ENCODE results near the gene COTL1.
"Not testable (repeated sequence)": the region's sequence is repeated elsewhere in the genome, so short reads cannot be mapped to it uniquely, and the experiment has no call there.

Gene COTL1

GRCh38 chr16:84563064-84563715, 54.7 kb downstream of the COTL1 start:
- in situ Hi-C loops (cut with HindIII; ENCODE audit: low pct_ligation_motif_present, low pct_unique_long_range_greater_than_20kb, low sequenced_read_pairs): no loop called here
- DNase-seq: no peak

GRCh38 chr16:84562174-84562815, 55.6 kb downstream of the COTL1 start:
- in situ Hi-C loops (cut with HindIII; ENCODE audit: low pct_ligation_motif_present, low pct_unique_long_range_greater_than_20kb, low sequenced_read_pairs): no loop called here
- no peak for DNase-seq

- in situ Hi-C loops (cut with HindIII; ENCODE audit: low pct_ligation_motif_present, low pct_unique_long_range_greater_than_20kb, low sequenced_read_pairs): no loop called here
- DNase-seq: no peak
Observed at GRCh38 chr16:84561291-84561690, 56.6 kb downstream of the COTL1 start.

GRCh38 chr16:84560269-84560668, 57.6 kb downstream of the COTL1 start:
- in situ Hi-C loops (cut with HindIII; ENCODE audit: low pct_ligation_motif_present, low pct_unique_long_range_greater_than_20kb, low sequenced_read_pairs): no loop called here
- DNase-seq: no peak

- in situ Hi-C loops (cut with HindIII; ENCODE audit: low pct_ligation_motif_present, low pct_unique_long_range_greater_than_20kb, low sequenced_read_pairs): no loop called here
- no peak for DNase-seq
Observed at GRCh38 chr16:84559311-84559932, 58.5 kb downstream of the COTL1 start.

GRCh38 chr16:84558850-84559249, 59.0 kb downstream of the COTL1 start:
- in situ Hi-C loops (cut with HindIII; ENCODE audit: low pct_ligation_motif_present, low pct_unique_long_range_greater_than_20kb, low sequenced_read_pairs): not testable (repeated sequence)

GRCh38 chr16:84557504-84557903, 60.4 kb downstream of the COTL1 start:
- no peak for DNase-seq
- in situ Hi-C loops (cut with HindIII; ENCODE audit: low pct_ligation_motif_present, low pct_unique_long_range_greater_than_20kb, low sequenced_read_pairs): no loop called here

More at GRCh38 chr16:84558850-84559249, 59.0 kb downstream of the COTL1 start:
- DNase-seq: not testable (repeated sequence)

- in situ Hi-C loops (cut with HindIII; ENCODE audit: low pct_ligation_motif_present, low pct_unique_long_range_greater_than_20kb, low sequenced_read_pairs): no loop called here
Observed at GRCh38 chr16:84557059-84557458, 60.8 kb downstream of the COTL1 start.

GRCh38 chr16:84555418-84556196, 62.3 kb downstream of the COTL1 start:
- no peak for DNase-seq
- in situ Hi-C loops (cut with HindIII; ENCODE audit: low pct_ligation_motif_present, low pct_unique_long_range_greater_than_20kb, low sequenced_read_pairs): no loop called here

More at GRCh38 chr16:84557059-84557458, 60.8 kb downstream of the COTL1 start:
- no peak for DNase-seq

- no peak for DNase-seq
- in situ Hi-C loops (cut with HindIII; ENCODE audit: low pct_ligation_motif_present, low pct_unique_long_range_greater_than_20kb, low sequenced_read_pairs): no loop called here
Observed at GRCh38 chr16:84554627-84555328, 63.1 kb downstream of the COTL1 start.

- no peak for DNase-seq
- in situ Hi-C loops (cut with HindIII; ENCODE audit: low pct_ligation_motif_present, low pct_unique_long_range_greater_than_20kb, low sequenced_read_pairs): no loop called here
Observed at GRCh38 chr16:84553873-84554399, 63.9 kb downstream of the COTL1 start.

- no peak for DNase-seq
- in situ Hi-C loops (cut with HindIII; ENCODE audit: low pct_ligation_motif_present, low pct_unique_long_range_greater_than_20kb, low sequenced_read_pairs): no loop called here
Observed at GRCh38 chr16:84552135-84552534, 65.7 kb downstream of the COTL1 start.

- in situ Hi-C loops (cut with HindIII; ENCODE audit: low pct_ligation_motif_present, low pct_unique_long_range_greater_than_20kb, low sequenced_read_pairs): no loop called here
- no peak for DNase-seq
Observed at GRCh38 chr16:84550096-84550495, 67.8 kb downstream of the COTL1 start.

GRCh38 chr16:84548971-84549844, 68.7 kb downstream of the COTL1 start:
- no peak for DNase-seq
- in situ Hi-C loops (cut with HindIII; ENCODE audit: low pct_ligation_motif_present, low pct_unique_long_range_greater_than_20kb, low sequenced_read_pairs): no loop called here

- DNase-seq: no peak
- in situ Hi-C loops (cut with HindIII; ENCODE audit: low pct_ligation_motif_present, low pct_unique_long_range_greater_than_20kb, low sequenced_read_pairs): no loop called here
Observed at GRCh38 chr16:84548508-84548907, 69.4 kb downstream of the COTL1 start.

GRCh38 chr16:84547546-84548061, 70.3 kb downstream of the COTL1 start:
- in situ Hi-C loops (cut with HindIII; ENCODE audit: low pct_ligation_motif_present, low pct_unique_long_range_greater_than_20kb, low sequenced_read_pairs): no loop called here
- DNase-seq: no peak
